Measurements from ENCODE around the gene LCN1. TPM values are rescaled to one million over a fixed set of nuclear protein-coding genes. Genes with fewer than 3 reads are reported as not detected.
A peak's percentile ranks its signal among the peaks of the same experiment; 100 is the strongest.

LCN1 gene
- total and polyA plus RNA-seq, 2 experiments from 2014 or later = not detected

- no peaks in the 10 kb centered on the region for H4K20me1 ChIP-seq (ENCODE audit: insufficient read depth)
- in situ Hi-C loops (cut with MboI) = no loop called here
- WGBS, 2 experiments (ENCODE audit: low coverage in 1 of 2, low lambda C conversion rate in 2 of 2, missing lambda C conversion rate in 2 of 2) = 92% methylated on average over 39 to 40 of the region's 41 CpGs
- peaks cover 4% of the 10 kb centered on the region; the same call in 1 of the 2 replicates for H3K4me1 ChIP-seq (ENCODE audit: insufficient read depth)
- no peak overlapping the region for H2AFZ ChIP-seq
- H3K9me3 ChIP-seq (ENCODE audit: low read depth) = no peaks in the 10 kb centered on the region
- H3K36me3 ChIP-seq (ENCODE audit: low read depth) = no peaks in the 10 kb centered on the region
- no peak for TF ChIP-seq EZH2 (IDR thresholded peaks at IDR 0.05; ENCODE audit: insufficient read depth, poor library complexity, severe bottlenecking)
- no peak for TF ChIP-seq EZH2phosphoT487 (IDR thresholded peaks at IDR 0.05; ENCODE audit: insufficient read depth, low read depth)
- no peak for DNase-seq
- H3K4me2 ChIP-seq (ENCODE audit: unreplicated experiment) = no peak overlapping the region
- H3K9me2 ChIP-seq (ENCODE audit: insufficient read depth) = no peaks in the 10 kb centered on the region
- no peak overlapping the region for H3K4me3 ChIP-seq
- H3K27ac ChIP-seq = no peak overlapping the region
- peaks cover 16% of the 10 kb centered on the region for H3K79me2 ChIP-seq (ENCODE audit: insufficient read depth)
- no peaks in the 10 kb centered on the region for H3K27me3 ChIP-seq (replicated peaks; ENCODE audit: insufficient read depth)
- H3F3A ChIP-seq (ENCODE audit: insufficient read depth) = no peaks in the 10 kb centered on the region
- no peak overlapping the region for H3K9ac ChIP-seq
These were observed 17.6 kb upstream of the LCN1 start for GRCh38 chr9:135503371-135504261.

- Histone ChIP-seq H3K9ac (no peak overlapping the region), H3F3A (ENCODE audit: insufficient read depth) (no peaks in the 10 kb centered on the region), H3K36me3 (ENCODE audit: low read depth) (no peaks in the 10 kb centered on the region), H3K27me3 (replicated peaks; ENCODE audit: insufficient read depth) (no peaks in the 10 kb centered on the region), H4K20me1 (ENCODE audit: insufficient read depth) (no peaks in the 10 kb centered on the region), H3K27ac (no peak overlapping the region), H3K4me3 (no peak overlapping the region), H3K79me2 (ENCODE audit: insufficient read depth) (peaks cover 16% of the 10 kb centered on the region), H3K9me3 (ENCODE audit: low read depth) (no peaks in the 10 kb centered on the region), H2AFZ (no peak overlapping the region), H3K4me2 (ENCODE audit: unreplicated experiment) (no peak overlapping the region), H3K9me2 (ENCODE audit: insufficient read depth) (no peaks in the 10 kb centered on the region), H3K4me1 (ENCODE audit: insufficient read depth) (peaks cover 4% of the 10 kb centered on the region; the same call in 1 of the 2 replicates)
- peak; percentile 79 for DNase-seq
- WGBS, 2 experiments (ENCODE audit: low coverage in 1 of 2, low lambda C conversion rate in 2 of 2, missing lambda C conversion rate in 2 of 2) = 61 to 62% methylated on average over 20 to 21 of the region's 21 CpGs
- no peak for TF ChIP-seq EZH2 (IDR thresholded peaks at IDR 0.05; ENCODE audit: insufficient read depth, poor library complexity, severe bottlenecking)
- in situ Hi-C loops (cut with MboI) = no loop called here
These were observed 16.7 kb upstream of the LCN1 start for GRCh38 chr9:135504262-135505243.

- Histone ChIP-seq H3K4me3 (no peak overlapping the region), H3K79me2 (ENCODE audit: insufficient read depth) (peaks cover 16% of the 10 kb centered on the region), H3K27ac (no peak overlapping the region), H3K4me2 (ENCODE audit: unreplicated experiment) (no peak overlapping the region), H4K20me1 (ENCODE audit: insufficient read depth) (no peaks in the 10 kb centered on the region), H3K27me3 (replicated peaks; ENCODE audit: insufficient read depth) (no peaks in the 10 kb centered on the region), H3F3A (ENCODE audit: insufficient read depth) (peaks cover 5% of the 10 kb centered on the region; the same call in 1 of the 2 replicates), H3K4me1 (ENCODE audit: insufficient read depth) (peaks cover 4% of the 10 kb centered on the region; the same call in 1 of the 2 replicates), H3K9me2 (ENCODE audit: insufficient read depth) (no peaks in the 10 kb centered on the region), H3K36me3 (ENCODE audit: low read depth) (no peaks in the 10 kb centered on the region), H3K9ac (no peak overlapping the region), H2AFZ (no peak overlapping the region), H3K9me3 (ENCODE audit: low read depth) (no peaks in the 10 kb centered on the region)
- WGBS, 2 experiments (ENCODE audit: low coverage in 1 of 2, low lambda C conversion rate in 2 of 2, missing lambda C conversion rate in 2 of 2) = 84 to 91% methylated on average over 16 to 21 of the region's 24 CpGs
- DNase-seq = no peak
- TF ChIP-seq EZH2phosphoT487 (IDR thresholded peaks at IDR 0.05; ENCODE audit: insufficient read depth, low read depth) (no peak), EZH2 (IDR thresholded peaks at IDR 0.05; ENCODE audit: insufficient read depth, poor library complexity, severe bottlenecking) (no peak)
- in situ Hi-C loops (cut with MboI) = no loop called here
These were observed 15.6 kb upstream of the LCN1 start for GRCh38 chr9:135505406-135506187.

Data from GM23248 (cell line).